Effector CD4-positive, alpha-beta T cell (primary cell): ENCODE results near the gene NCK2.

Source experiments
- DNase-seq: peaks from one replicate; pipeline ENCODE4 v3.0.0-alpha.2; 2020

NCK2 gene

DNA sequence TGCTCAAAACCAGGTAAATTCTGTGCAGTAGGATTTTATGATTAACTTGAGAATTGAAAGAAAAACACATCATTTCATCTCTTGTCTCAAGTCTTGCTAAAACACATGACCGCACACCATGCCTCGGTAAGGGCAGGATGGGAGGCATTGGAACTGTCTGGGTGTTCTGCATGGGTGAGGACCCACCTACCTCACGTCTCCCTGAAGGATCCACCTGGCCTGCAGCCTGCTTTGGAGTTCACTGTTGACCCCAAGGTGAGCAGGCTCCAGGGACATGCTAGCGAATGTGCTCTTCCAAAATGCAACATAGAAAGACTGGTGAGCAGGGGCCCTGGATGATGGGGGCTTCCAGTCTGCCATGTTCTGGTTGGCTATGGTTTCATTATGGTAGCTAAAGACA is 131.5 kb downstream of the NCK2 start:
- DNase-seq: no peak

DNA sequence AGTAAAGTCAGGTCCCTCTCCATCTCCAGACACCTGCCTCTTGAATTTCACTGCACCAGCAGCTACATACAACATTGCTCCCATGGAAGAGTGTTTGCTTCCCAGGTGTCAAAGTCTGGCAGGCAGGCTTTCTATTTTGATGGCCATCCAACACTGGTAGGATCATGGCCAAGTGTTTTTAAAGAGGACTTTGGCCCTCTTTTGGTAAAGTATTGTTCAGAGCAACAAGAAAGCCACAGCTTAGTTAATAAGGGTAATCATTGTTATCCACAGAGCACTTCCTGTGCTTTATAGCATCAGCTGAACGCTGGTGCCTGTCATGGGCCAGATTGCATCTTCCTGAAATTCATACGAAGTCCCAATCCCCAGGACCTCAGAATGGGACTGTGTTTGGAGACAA is 133.2 kb downstream of the NCK2 start:
- no peak for DNase-seq

DNA sequence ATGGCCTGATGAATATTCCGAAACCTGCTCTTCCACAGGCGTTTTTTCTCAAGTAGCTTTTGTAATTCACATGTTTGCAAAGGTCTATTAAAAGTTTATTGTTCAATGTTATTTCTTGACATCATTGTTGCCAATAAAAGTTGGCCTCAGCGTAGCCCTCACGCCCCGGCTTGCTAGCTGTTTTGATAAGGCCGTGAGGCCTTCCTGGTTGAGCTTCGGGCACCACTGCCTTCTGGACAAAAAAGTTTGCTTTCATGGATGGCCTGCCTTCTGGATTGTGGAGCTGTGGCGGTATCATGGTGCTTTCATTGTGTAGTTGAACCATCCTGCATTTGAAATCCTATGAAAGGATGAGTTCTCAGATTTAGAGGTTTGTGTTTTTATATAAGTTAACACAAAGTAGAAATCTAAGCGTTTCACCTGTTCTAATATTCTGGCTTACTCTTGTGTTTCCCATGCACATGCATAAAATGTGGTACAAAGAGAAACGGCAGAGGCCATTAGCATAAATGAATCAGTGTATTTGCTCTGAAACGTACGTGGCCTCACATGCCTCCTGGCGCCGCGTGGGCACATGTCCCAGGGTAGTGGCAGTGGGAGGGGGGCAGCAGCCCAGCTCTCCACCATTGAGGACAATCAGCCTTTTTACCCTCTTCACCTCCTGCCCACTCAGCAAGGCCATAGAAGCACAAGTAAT is 134.5 kb downstream of the NCK2 start:
- DNase-seq: no peak

DNA sequence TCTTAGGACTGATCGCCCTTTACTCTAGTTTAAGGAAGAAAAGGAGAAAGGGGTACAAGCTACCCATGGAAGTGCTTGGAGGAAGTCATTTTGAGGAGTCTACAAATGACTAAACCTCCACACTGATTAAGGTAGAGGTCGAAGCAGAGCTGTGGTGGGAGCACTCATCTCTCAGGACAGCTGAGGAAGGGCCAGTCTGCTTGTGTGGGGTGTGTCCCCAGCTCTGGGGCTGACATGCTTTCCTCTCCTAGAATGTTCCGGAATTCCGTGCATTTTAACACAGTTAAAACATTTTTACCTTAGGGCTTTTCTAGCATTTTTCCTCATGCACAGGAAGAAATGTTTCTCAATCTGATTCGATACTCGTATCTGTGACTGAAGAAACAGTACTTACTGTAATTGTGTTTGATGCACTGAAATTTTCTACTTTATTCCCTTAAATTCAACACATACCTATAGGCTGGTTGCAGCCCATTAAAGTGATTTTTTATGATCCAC is 135.1 kb downstream of the NCK2 start:
- DNase-seq: no peak

DNA sequence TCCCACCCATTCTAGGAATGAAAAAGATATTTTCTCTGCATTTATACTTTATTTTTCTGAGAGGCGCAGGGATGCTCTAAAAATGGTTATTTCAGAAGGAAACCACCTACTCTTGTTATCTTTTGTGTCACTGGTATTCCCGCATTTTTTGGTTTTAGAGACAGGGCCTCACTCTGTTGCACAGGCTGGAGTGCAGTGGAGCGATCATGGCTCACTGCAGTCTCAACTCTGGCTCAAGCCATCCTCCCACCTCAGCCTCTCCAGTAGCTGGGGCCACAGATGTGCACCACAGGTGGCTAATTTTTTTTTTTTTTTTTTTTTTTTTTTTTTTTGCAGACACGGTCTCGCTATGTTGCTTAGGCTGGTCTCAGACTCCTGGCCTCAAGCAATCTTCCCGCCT is 135.9 kb downstream of the NCK2 start:
- DNase-seq: no peak

DNA sequence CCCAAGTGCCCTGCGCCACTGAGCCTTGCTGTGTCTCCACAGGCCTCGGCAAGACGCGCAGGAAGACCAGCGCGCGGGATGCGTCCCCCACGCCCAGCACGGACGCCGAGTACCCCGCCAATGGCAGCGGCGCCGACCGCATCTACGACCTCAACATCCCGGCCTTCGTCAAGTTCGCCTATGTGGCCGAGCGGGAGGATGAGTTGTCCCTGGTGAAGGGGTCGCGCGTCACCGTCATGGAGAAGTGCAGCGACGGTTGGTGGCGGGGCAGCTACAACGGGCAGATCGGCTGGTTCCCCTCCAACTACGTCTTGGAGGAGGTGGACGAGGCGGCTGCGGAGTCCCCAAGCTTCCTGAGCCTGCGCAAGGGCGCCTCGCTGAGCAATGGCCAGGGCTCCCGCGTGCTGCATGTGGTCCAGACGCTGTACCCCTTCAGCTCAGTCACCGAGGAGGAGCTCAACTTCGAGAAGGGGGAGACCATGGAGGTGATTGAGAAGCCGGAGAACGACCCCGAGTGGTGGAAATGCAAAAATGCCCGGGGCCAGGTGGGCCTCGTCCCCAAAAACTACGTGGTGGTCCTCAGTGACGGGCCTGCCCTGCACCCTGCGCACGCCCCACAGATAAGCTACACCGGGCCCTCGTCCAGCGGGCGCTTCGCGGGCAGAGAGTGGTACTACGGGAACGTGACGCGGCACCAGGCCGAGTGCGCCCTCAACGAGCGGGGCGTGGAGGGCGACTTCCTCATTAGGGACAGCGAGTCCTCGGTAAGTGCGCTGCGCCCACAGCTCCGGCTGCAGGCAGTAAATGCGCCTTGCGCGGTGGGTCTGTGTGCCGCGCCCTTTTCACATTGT is 136.8 kb downstream of the NCK2 start:
- DNase-seq: no peak

DNA sequence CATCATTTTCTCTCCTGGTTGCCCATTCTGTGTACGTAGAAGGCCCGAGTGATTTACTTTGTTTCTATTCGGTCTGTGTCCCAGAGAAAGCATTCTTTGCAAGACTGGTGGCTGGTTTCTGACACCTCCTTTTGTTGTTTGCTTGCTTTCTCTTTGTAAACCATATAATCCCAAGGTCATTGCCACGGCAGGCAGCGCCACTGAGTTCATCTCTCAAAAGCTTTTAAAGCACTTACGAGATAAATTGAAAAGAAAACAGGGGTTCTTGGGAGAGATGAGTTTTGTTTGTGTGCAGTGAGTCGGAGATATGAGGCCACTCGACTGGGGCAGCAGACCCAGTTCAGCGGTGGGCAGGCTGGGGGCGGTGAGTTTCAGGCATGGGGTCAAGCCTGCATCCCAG is 137.6 kb downstream of the NCK2 start:
- no peak for DNase-seq

DNA sequence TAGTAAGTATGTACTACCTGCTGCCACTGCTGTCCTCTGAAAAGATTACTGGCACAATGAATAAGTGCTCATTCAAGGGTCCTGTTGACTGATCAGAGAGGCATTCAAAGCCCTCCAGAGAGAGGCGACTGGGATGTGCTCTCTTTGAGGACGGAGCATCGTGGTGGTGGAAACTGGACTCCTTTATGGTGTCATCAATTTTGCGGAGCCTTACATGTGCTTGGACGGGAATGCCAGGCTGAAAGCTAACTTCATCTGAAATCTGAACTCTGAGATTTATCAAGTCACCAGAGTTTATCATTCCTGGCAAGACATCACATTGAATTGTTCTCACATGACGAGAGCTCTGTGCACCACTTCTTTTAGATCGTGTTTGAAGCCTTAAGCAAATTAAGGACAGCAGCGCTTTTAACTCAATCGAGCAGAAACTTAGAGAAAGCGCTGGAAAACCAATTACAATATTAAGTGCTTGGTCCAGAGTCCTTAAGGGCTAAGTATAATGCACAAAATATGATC is 138.3 kb downstream of the NCK2 start:
- DNase-seq: no peak

DNA sequence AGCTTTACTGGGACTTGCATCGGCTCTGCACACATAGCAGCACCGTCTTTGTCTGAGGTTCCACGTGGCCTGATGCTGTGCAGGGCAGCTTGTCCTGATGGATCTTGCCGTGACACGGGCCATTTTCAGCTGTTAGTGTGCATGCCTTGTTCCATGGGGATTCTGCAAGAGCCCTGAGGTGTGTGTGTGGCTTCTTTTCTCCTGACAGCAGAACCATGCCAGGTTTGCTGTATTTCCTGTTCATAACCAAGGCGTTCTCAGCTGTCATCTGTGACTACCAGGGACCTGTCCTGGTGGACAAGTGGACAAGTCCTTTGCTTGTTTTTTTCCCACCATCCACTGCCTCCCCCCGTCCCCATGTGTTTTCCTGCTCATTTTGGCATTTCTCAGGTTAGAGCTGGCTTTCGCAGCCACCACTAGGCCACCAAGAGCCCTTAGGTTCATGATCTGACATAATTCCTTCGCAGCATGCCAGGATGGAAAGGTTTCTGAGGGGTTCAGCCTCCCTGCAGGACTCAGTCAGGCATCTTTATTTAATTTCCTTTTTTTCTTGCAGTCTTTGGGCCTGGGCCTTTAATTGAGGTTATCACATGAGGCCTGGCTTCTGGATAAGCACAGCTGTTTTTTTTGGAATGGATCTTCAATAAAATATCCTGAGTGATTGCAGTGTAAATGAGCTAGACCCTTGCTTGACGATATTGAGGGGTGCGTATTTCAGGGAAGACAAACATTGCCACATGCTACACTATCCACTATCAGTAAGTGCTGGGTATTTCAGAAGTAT is 139.4 kb downstream of the NCK2 start:
- no peak for DNase-seq

DNA sequence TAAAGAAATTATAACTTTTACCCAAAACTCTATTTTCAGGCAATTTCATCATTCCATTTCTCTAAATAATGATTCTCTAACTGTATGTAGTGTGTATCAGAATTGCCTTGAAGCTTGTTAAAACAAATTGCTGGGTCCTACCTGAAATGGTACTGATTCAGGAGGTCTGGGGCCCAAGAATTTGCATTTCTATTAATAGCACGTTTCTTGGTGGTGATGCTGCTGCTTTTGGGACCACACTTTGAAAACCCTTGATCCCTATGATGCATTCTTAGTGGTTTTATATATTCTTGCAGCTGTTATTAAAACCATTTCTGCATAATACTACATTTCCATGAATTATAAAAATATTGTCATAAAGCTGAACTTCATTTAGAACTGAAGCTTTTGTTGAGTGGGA is 140.7 kb downstream of the NCK2 start:
- no peak for DNase-seq

DNA sequence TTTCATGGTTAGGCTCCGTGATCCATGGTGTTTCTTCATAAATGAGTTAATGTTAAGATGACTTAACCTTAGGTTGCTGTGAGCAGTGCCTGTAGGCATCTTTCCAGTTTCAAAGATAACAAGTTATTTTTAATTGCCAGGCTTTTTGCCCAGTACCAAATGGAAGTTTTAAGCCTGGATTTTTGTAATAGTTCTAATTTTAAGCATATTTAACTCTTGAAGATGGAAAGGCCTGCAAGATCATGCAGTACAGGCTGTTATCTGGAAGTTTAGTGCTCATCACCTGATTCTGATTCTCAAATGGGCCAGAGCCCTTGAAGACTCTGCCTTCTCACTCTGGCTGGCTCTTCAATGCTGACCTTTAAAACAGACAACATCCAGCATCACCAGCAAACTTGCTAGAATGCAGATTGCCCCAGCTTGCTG is 141.3 kb downstream of the NCK2 start:
- DNase-seq: no peak

DNA sequence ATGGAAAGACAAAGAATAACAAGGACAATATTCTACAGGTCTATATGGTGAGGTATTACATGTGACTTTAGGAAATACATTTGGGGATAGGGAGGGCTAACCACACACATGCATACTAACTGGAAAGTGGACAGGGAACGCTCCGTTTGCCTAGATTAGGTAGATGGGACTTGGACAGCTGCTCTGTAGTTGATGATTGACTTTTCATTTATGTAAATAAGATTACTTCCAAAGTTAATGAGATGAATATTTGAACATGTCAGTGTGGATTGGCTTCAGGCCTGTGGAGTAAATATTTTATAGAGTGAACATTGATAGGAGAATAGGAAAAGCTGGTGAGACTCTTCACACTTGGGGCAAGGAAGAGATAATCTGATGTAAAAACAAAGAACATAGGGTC is 142.0 kb downstream of the NCK2 start:
- no peak for DNase-seq

DNA sequence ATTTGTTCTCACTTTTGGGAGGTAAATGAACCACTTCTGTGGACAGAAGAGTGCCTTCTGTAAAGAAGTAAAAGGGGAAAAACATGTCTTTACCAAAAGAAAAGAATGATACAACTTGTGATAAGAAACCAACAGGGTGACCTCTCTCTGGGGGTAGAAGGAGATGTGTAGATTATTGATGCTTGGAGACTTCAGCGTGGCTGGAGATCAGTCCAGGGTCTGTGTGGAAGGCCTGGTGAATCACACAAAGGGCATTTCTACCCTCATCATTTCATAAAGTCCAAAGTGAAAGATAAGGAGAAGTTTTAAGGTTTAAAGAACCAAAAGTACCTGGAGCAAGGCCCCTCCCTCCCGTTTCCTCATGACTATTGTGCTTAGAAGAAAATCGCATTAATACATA is 142.5 kb downstream of the NCK2 start:
- no peak for DNase-seq

DNA sequence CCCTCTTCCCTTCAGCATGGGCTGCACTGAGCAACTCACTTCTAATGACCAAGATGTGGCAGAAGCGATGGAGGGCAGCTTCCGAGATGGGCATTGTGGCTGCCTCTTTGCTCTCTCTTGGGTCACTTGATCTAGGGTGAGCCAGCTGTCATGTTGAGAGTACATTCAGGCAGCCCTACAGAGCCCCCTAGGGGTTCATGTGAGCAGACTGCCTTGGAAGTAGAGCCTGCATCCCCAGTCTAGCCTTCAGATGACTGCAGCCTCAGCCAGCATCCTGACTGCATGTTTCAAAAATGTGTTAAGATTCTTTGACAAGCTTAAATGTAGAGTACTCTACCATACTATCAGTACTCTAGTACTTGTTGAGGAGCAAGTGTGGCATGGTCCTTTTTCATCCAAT is 143.9 kb downstream of the NCK2 start:
- no peak for DNase-seq

DNA sequence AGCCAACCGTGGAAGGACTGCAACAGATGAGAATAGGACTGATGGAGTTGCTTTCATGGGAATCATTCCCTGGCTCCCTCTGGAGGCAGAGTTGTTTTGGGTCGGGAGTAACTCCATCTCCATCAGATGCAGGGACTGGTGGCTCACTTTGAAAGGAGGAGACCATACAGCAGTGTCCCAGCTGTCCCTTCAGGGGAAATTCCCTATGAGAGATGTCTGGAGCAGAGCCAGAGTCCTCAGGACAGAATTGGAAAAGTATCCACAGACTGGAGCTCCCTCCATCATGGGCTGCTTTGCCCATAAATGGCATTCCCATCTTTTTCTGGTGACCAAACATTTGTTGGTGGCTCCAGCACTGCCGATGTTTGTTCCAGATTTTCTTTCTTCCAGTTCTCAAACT is 144.3 kb downstream of the NCK2 start:
- no peak for DNase-seq

DNA sequence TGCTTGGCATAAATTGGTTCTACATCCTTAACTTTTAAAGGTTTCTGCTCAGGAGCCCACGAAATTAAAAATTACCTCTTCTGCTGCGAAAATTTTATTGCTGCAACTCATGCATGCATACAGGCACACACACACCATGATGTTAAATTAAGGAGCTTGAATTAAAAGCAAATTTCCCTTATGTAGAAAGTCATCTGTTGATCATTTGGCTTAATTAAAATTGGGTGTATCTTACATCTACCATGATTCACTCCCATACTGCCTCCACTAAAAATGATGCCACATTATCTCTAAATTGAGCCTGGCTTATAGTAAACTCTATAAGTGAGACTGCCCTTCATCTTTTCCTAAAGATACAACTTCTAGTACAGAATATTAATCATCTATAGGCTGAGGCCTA is 145.4 kb downstream of the NCK2 start:
- no peak for DNase-seq

DNA sequence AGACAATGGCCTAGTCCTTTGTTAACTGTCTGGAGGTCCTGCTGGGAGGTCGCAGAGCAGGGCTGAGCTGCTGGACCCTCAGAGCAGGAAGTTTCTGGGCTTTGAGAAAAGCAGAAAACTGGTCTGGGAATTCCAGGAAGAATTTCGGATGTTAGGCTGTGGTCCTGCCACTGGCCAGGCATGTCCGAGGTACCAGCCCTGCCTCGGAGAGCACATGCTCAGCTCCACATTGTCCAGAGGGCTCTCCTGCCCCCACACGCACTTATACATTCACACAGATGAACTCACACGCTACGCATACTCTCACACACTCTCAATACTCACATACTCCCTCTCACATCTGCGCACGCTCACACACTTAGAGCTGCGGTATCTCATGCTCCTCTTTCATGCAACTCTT is 146.1 kb downstream of the NCK2 start:
- no peak for DNase-seq

DNA sequence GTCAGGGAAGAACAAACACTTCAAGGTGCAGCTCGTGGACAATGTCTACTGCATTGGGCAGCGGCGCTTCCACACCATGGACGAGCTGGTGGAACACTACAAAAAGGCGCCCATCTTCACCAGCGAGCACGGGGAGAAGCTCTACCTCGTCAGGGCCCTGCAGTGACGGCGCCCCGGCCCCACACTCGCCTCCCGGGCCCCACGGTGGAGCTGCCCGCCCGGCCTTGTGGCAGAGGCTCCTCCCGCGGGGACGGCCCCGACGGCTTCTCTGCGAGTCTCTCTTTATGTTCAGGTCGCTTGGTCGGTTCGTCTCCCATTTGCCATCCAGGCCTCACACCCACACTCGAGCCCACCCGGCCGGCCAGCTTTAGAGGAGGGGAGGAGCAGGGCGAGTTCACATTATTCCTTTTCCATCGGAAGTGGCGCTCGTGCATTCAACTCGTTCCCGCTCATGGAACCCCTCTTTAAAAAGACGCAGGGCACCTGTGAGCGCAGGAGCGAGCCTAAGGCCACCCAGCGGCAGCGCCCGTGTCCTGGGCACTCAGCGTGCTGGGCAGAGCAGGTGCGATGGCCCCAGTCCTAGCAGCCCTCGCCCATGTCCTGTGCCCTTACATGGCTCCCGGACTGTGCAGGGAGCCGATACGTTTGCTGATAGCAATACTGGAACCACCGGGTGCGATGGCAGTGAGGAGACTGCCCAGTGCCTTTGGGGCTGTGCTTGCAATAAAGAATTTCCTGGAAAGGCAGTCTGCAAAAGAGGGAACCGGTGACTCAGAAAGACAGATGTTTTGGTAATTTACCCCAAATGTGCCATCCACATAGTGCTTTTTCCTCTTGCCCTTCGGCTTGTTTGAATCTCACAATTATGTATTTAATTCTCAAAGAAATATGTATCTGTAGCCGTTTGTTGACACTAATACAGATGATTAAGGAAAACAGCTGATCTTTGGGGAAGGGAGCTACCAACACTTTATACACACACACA is 148.6 kb downstream of the NCK2 start:
- DNase-seq: no peak

DNA sequence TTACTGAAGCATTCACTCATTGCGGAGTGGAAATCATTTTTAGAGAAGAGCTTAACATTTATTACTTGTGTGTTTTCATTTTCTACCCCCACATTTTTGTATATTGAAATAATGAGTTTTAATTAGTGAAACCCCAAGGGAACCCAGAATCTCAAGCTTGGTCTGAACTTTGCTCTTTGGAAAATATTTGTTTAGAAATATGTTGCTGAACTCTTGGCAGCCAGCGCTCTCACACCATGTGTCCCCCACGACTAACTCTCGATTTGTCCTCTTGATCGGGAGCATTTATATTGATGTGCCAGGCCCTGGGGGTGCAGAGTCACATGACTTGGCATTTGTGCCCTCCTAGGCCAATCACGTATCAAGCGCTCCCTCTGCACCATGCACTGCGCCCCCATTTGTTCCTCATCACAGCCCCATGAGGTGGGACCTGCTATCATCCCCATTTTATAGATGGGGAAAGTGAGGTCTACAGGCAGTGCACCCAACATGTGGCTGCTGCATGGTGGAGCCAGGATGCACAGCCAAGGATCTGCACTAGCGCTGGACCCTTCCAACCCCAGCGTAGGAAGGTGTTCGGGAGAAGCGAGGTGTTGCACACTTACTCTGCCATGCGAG is 149.7 kb downstream of the NCK2 start:
- no peak for DNase-seq

DNA sequence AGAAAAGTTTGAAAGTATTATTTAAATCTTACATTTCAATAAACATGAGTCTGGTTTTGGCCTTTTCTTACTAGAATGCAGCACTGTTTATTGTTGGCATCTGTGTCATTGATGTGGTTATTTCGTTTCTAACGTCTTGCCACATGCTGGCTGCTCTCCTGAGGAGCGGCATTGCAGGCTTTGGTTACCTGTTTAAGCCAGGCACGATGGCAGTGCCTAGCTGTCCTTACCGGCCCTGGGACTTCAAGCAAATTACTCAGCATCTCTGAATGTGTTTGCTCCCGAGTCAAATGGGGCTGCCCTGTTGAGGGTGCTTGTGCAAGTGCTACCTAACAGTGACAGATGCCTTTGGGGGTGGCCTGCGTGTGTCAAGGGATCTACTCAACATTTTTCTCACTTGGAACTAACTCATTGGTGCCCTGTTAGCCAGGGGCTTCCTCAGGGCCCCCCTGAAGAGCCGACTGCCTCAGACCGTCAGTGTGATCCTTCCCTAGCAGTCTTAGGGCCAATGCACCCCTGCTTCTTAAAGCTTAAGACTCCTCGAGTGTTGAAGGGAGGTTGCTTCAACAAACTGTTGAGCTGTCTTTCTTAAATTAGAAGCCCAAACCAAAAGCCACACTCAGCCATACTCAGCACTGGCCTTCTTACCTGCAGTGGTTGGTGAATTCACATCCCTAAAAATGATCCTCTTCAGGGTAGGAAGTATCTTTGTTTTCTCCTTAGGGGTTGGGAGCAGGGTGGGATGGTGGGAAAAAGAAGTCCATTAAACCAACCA is 151.5 kb downstream of the NCK2 start:
- DNase-seq: peak; percentile 14

DNA sequence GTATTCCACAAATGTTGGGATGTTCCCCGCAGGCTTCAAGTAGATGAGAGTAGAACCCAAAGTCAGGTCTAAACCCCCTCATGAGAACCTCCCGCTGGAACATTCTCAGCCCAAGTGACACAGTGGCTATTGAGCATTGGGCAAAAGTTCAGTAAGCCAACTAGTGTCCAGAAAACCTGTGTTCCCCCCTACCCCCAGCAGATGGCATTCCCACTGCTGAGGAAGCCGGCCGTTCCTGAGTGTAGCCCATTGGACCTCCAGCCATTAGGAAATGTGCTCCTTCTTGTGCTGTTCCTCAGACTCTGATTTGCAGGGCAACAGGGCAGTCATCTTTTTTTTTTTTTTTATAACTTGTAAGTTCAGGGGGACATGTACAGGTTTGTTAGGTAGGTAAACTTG is 152.1 kb downstream of the NCK2 start:
- DNase-seq: no peak
